ENCODE data around the gene HHAT. TPM values are rescaled to one million over a fixed set of nuclear protein-coding genes. Genes with fewer than 3 reads are reported as not detected.

HHAT gene
- total and polyA plus RNA-seq, 2 of the 4 experiments (the other 2 are of a cell fraction): 1.7 to 2.5 TPM

- Histone ChIP-seq H3K9ac (ENCODE audit: low read depth, low read length) (no peak overlapping the region), H3K4me3 (ENCODE audit: insufficient read depth, low read depth, low read length) (no peak overlapping the region), H3K9me1 (ENCODE audit: insufficient read depth, low read length) (no peaks in the 10 kb centered on the region), H2BK15ac (ENCODE audit: low read depth, low read length) (no peak overlapping the region), H3K4me2 (ENCODE audit: low read depth, low read length) (no peak overlapping the region), H4K5ac (ENCODE audit: low read depth, low read length) (no peak overlapping the region), H2AK9ac (replicated peaks; ENCODE audit: low read depth, low read length, poor library complexity) (no peak overlapping the region), H2AK5ac (ENCODE audit: low read depth, low read length) (no peak overlapping the region), H4K8ac (ENCODE audit: low read depth in 2 of 2, low read length in 2 of 2) (no peak overlapping the region), H3K27ac (ENCODE audit: insufficient read depth, low read length) (no peak overlapping the region), H4K20me1 (ENCODE audit: insufficient read depth, low read length) (no peaks in the 10 kb centered on the region), H3K27me3 (ENCODE audit: control insufficient read depth, insufficient read depth, low read length) (no peaks in the 10 kb centered on the region), H2BK120ac (ENCODE audit: low read depth, low read length) (no peak overlapping the region), H3K79me1 (ENCODE audit: low read depth in 1 of 2, low read length in 2 of 2) (no peaks in the 10 kb centered on the region), H2AFZ (replicated peaks; ENCODE audit: low read length, poor library complexity) (no peak overlapping the region), H3K4ac (ENCODE audit: low read depth, low read length) (no peak overlapping the region), H4K91ac (ENCODE audit: insufficient read depth, low read depth, low read length) (no peak overlapping the region), H3K9me3 (ENCODE audit: control insufficient read depth, insufficient read depth, low read length) (no peaks in the 10 kb centered on the region), H3K36me3 (ENCODE audit: control insufficient read depth, insufficient read depth, low read length) (no peaks in the 10 kb centered on the region), H3K4me1 (ENCODE audit: control insufficient read depth, insufficient read depth, low read length) (0 out of 2 replicates have a peak, but pooled peaks cover 3% of the 10 kb centered on the region), H2BK5ac (ENCODE audit: low read depth, low read length, poor library complexity, severe bottlenecking) (no peak overlapping the region), H3K56ac (ENCODE audit: extremely low read depth, insufficient read depth, low read length) (no peak overlapping the region), H2BK20ac (ENCODE audit: low read depth, low read length) (no peak overlapping the region), H3K14ac (replicated peaks; ENCODE audit: low read depth, low read length) (no peak overlapping the region), H3K18ac (ENCODE audit: low read depth, low read length) (no peak overlapping the region), H3K23ac (ENCODE audit: low read depth, low read length) (no peak overlapping the region)
- BruUV-seq (replicated peaks): no TSS peak
- POLR2A ChIA-PET (ENCODE audit: unreplicated experiment): no interaction called here
- intact Hi-C loops (cut with micrococcal nuclease): no loop called here
- no peak for DNase-seq
- no CpG with 5 or more reads among the region's 3 CpGs for WGBS, 2 experiments (ENCODE audit: extremely low coverage in 2 of 2, insufficient read length in 1 of 2)
- no peak for TF ChIP-seq BHLHE40 (IDR thresholded peaks at IDR 0.05; ENCODE audit: low read depth, low read length)
- TF ChIP-seq POLR2A (IDR thresholded peaks at IDR 0.05; ENCODE audit: low read depth, low read length): no peak
- TF ChIP-seq SMC3 (IDR thresholded peaks at IDR 0.05; ENCODE audit: low read depth, low read length): no peak
- no peak for TF ChIP-seq RAD21 (IDR thresholded peaks at IDR 0.05; ENCODE audit: low read length)
- no peak for TF ChIP-seq MAFK (IDR thresholded peaks at IDR 0.05; ENCODE audit: low read depth, low read length)
- no peak for TF ChIP-seq CEBPB (IDR thresholded peaks at IDR 0.05; ENCODE audit: low read depth, low read length)
- TF ChIP-seq USF2 (IDR thresholded peaks at IDR 0.05; ENCODE audit: low read depth, low read length): no peak
- no peak for TF ChIP-seq MAZ (IDR thresholded peaks at IDR 0.05; ENCODE audit: borderline replicate concordance, low read depth, low read length)
- no peak for TF ChIP-seq FOS (IDR thresholded peaks at IDR 0.05; ENCODE audit: low read depth, low read length)
- no peak for TF ChIP-seq CTCF (conservative IDR thresholded peaks at IDR 0.05; ENCODE audit: low read depth, low read length)
- no peak for TF ChIP-seq ELK1 (IDR thresholded peaks at IDR 0.05; ENCODE audit: borderline replicate concordance, low read depth, low read length)
- TF ChIP-seq MXI1 (IDR thresholded peaks at IDR 0.05; ENCODE audit: borderline replicate concordance, low read depth, low read length): no peak
- TF ChIP-seq RCOR1 (IDR thresholded peaks at IDR 0.05; ENCODE audit: insufficient replicate concordance, low read length): no peak
- no peak for TF ChIP-seq CHD1 (IDR thresholded peaks at IDR 0.05; ENCODE audit: low read depth, low read length)
- TF ChIP-seq RFX5 (IDR thresholded peaks at IDR 0.05; ENCODE audit: low read depth, low read length): no peak
- in situ Hi-C loops (cut with MboI; ENCODE audit: low sequenced_read_pairs): no loop called here
- ATAC-seq (ENCODE audit: low read depth): no peak
- CTCF ChIA-PET: no interaction called here
- dilution Hi-C loops (cut with HindIII; ENCODE audit: low sequenced_read_pairs, unreplicated experiment): no loop called here
Measured at GRCh38 chr1:210678306-210678705, 349.6 kb downstream of the HHAT start.
